Colonic mucosa (tissue), 4 donors: Measurements from ENCODE around the gene RFPL3. TPM values are rescaled to one million over a fixed set of nuclear protein-coding genes. Genes with fewer than 3 reads are reported as not detected.
"Not testable (repeated sequence)": the region's sequence is repeated elsewhere in the genome, so short reads cannot be mapped to it uniquely, and the experiment has no call there.

ENCODE experiments used
- DNase-seq: peaks from one replicate; pipeline ENCODE4 v3.0.0-alpha.2; 2020
- H3K27ac ChIP-seq: fragments of 200-600 bp; one replicate; pipeline ENCODE4 v1.8.0; 2021
- H3K27me3 ChIP-seq: fragments of 200-600 bp; one replicate; pipeline ENCODE4 v1.8.0; 2021
- H3K36me3 ChIP-seq: fragments of 200-600 bp; one replicate; pipeline ENCODE4 v1.8.0; 2021
- H3K4me1 ChIP-seq: fragments of 200-600 bp; one replicate; pipeline ENCODE4 v1.8.0; 2021; ENCODE audit warnings: mild to moderate bottlenecking
- H3K4me3 ChIP-seq: fragments of 200-600 bp; one replicate; pipeline ENCODE4 v1.8.0; 2021
- H3K9ac ChIP-seq, 2 donors: one replicate each; pipeline ENCODE4 v1.7.0; 2013; ENCODE audit warnings: control low read depth in 2 of 2, low read depth in 2 of 2, low read length in 2 of 2
- H3K9me3 ChIP-seq: fragments of 200-600 bp; one replicate; pipeline ENCODE4 v1.8.0; 2021
- CTCF ChIP-seq: fragments of 200-600 bp; IDR thresholded peaks from one replicate; pipeline ENCODE4 v1.8.0; 2022; ENCODE audit warnings: antibody characterized with exemption, mild to moderate bottlenecking
- intact Hi-C: fragments of 100-400 bp; cut with DNase I; formaldehyde crosslinking; loops from one replicate; pipeline ENCODE4 v1.14.1; 2022
- total RNA-seq, 2 donors: library from RNA; stranded (reverse); fragmentation: NEBNext Ultra II Directional in 1 of 2; extraction: Animal tissue kit (Norgen Biotek cat#: 25700) in 1 of 2; gene quantifications; one replicate each; pipeline ENCODE4 v1.2.1, GENCODE V29; 2021
- donor health status: healthy.
- donor health status: DM: no; HTN: no; CAD: no.
- donor health status: DM: no; HTN: no; CAD: no.

RFPL3 gene
- total RNA-seq, 2 donors from 2014 or later = not detected

GRCh38 chr22:32336121-32336603 lies 21.5 kb upstream of the RFPL3 start:
- Histone ChIP-seq H3K27me3 (no peaks in the 10 kb centered on the region), H3K27ac (no peak overlapping the region), H3K9ac (no peak overlapping the region), H3K36me3 (no peaks in the 10 kb centered on the region), H3K4me1 (no peaks in the 10 kb centered on the region), H3K4me3 (no peak overlapping the region), H3K9me3 (no peaks in the 10 kb centered on the region)
- no peak for TF ChIP-seq CTCF
- intact Hi-C loops = no loop called here
- no peak for DNase-seq

- Histone ChIP-seq H3K9me3 (no peaks in the 10 kb centered on the region), H3K27me3 (no peaks in the 10 kb centered on the region), H3K36me3 (no peaks in the 10 kb centered on the region), H3K4me3 (no peak overlapping the region), H3K9ac (no peak overlapping the region), H3K27ac (no peak overlapping the region), H3K4me1 (no peaks in the 10 kb centered on the region)
- TF ChIP-seq CTCF = no peak
- DNase-seq = no peak
- intact Hi-C loops = no loop called here
These were observed 20.8 kb upstream of the RFPL3 start for GRCh38 chr22:32336771-32337424.

- DNase-seq, H3K9me3 ChIP-seq, H3K27ac ChIP-seq, H3K4me1 ChIP-seq, H3K36me3 ChIP-seq, H3K27me3 ChIP-seq, H3K9ac ChIP-seq, intact Hi-C loops, H3K4me3 ChIP-seq: not testable (repeated sequence)
These were observed 20.2 kb upstream of the RFPL3 start for GRCh38 chr22:32337425-32337824.

GRCh38 chr22:32338757-32339156 lies 18.9 kb upstream of the RFPL3 start:
- H3K36me3 ChIP-seq = no peaks in the 10 kb centered on the region
- H3K27me3 ChIP-seq = no peaks in the 10 kb centered on the region
- H3K9me3 ChIP-seq = no peaks in the 10 kb centered on the region
- no peak for DNase-seq
- H3K27ac ChIP-seq = no peak overlapping the region
- no peak overlapping the region for H3K9ac ChIP-seq
- TF ChIP-seq CTCF = no peak
- H3K4me3 ChIP-seq = no peak overlapping the region
- no peaks in the 10 kb centered on the region for H3K4me1 ChIP-seq
- intact Hi-C loops = no loop called here

GRCh38 chr22:32339190-32340012 lies 18.3 kb upstream of the RFPL3 start:
- H3K4me3 ChIP-seq = no peak overlapping the region
- intact Hi-C loops = no loop called here
- H3K36me3 ChIP-seq = no peaks in the 10 kb centered on the region
- H3K9me3 ChIP-seq = no peaks in the 10 kb centered on the region
- no peak for DNase-seq
- no peak overlapping the region for H3K27ac ChIP-seq
- no peak overlapping the region for H3K9ac ChIP-seq
- H3K4me1 ChIP-seq = no peaks in the 10 kb centered on the region
- TF ChIP-seq CTCF = no peak
- H3K27me3 ChIP-seq = no peaks in the 10 kb centered on the region

GRCh38 chr22:32340411-32340810 lies 17.3 kb upstream of the RFPL3 start:
- no peak for DNase-seq
- Histone ChIP-seq H3K36me3 (no peaks in the 10 kb centered on the region), H3K4me3 (no peak overlapping the region), H3K9ac (no peak overlapping the region), H3K27me3 (no peaks in the 10 kb centered on the region), H3K4me1 (no peaks in the 10 kb centered on the region), H3K27ac (no peak overlapping the region), H3K9me3 (no peaks in the 10 kb centered on the region)
- no peak for TF ChIP-seq CTCF
- intact Hi-C loops = no loop called here
